ENCODE data around the gene UBP1. TPM values are rescaled to one million over a fixed set of nuclear protein-coding genes. Genes with fewer than 3 reads are reported as not detected.
"Not testable (repeated sequence)": the region's sequence is repeated elsewhere in the genome, so short reads cannot be mapped to it uniquely, and the experiment has no call there.

Gene UBP1
- total RNA-seq, 4 donors from 2014 or later = 65.9 to 180 (median 86.1) TPM

DNA sequence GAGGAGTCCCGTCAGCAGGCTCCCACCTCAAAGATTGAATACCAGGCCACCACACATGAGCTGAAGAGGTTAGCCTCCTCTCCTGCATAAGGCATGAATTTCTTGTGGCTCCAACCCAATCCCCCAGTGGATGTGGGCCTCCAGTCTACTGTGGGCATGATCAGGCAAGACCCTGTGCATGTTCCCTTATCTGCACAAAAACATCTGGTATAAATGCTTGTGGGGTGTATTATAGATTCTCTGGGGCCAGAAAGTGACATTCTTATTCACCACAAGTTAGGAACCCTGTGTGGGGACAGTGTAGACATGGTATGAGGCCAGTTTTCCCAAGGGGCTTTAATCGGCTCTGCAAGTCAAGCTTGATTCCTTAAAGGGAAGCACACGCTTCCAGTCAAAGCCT, 18.2 kb upstream of the UBP1 start:
- Histone ChIP-seq H3K4me1 (no peaks in the 10 kb centered on the region), H3K9me3 (peaks cover 5 to 12% of the 10 kb centered on the region in 2 donors), H3K36me3 (no peaks in the 10 kb centered on the region), H3K27me3 (no peaks in the 10 kb centered on the region), H3K4me3 (no peak overlapping the region), H3K27ac (no peak overlapping the region)
- in situ Hi-C loops (cut with MboI; ENCODE audit: low pct_ligation_motif_present in 1 of 4, low pct_unique_long_range_greater_than_20kb in 1 of 4, low sequenced_read_pairs in 3 of 4) = no loop called here
- TF ChIP-seq EP300 (IDR thresholded peaks at IDR 0.05; ENCODE audit: low read depth) (no peak), POLR2AphosphoS5 (IDR thresholded peaks at IDR 0.05) (no peak), POLR2A (IDR thresholded peaks at IDR 0.05) (no peak)
- TF ChIP-seq, protein P1, sequence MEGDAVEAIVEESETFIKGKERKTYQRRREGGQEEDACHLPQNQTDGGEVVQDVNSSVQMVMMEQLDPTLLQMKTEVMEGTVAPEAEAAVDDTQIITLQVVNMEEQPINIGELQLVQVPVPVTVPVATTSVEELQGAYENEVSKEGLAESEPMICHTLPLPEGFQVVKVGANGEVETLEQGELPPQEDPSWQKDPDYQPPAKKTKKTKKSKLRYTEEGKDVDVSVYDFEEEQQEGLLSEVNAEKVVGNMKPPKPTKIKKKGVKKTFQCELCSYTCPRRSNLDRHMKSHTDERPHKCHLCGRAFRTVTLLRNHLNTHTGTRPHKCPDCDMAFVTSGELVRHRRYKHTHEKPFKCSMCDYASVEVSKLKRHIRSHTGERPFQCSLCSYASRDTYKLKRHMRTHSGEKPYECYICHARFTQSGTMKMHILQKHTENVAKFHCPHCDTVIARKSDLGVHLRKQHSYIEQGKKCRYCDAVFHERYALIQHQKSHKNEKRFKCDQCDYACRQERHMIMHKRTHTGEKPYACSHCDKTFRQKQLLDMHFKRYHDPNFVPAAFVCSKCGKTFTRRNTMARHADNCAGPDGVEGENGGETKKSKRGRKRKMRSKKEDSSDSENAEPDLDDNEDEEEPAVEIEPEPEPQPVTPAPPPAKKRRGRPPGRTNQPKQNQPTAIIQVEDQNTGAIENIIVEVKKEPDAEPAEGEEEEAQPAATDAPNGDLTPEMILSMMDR (IDR thresholded peaks at IDR 0.05) = no peak
- no peak for DNase-seq
- WGBS, 2 donors (ENCODE audit: low coverage in 1 of 2) = 97% methylated on average over 3 of the region's 3 CpGs; no CpG with 5 or more reads in 1 of the 2 donors
- intact Hi-C loops (cut with DNase I; ENCODE audit: low total_unique reads) = no loop called here

DNA sequence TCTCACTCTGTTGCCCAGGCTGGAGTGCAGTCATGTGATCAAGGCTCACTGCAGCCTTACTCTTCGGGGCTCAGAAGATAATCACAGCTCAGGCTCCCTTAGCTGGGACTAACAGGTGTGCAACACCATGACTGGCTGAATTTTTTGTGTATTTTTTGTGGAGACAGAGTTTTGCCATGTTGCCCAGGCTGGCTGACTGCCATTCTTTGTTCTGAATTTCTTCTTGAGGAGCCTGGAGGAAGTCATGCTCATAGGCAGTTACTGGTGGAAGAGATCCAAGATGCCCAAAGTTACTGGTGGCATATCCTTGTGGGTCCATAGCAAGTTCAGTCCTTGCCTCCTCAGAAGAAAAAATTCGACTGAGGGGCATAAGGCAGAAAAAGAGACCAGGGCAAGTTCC, 16.6 kb upstream of the UBP1 start:
- H3K9me3 ChIP-seq = peaks cover 5 to 12% of the 10 kb centered on the region in 2 donors
- no peak for TF ChIP-seq POLR2A (IDR thresholded peaks at IDR 0.05)
- no peak for TF ChIP-seq EP300 (IDR thresholded peaks at IDR 0.05; ENCODE audit: low read depth)
- TF ChIP-seq POLR2AphosphoS5 (IDR thresholded peaks at IDR 0.05) = no peak
- TF ChIP-seq, protein P1 (IDR thresholded peaks at IDR 0.05) = no peak
- DNase-seq = no peak
- 80 to 90% methylated on average over 2 of the region's 2 CpGs for WGBS, 2 donors (ENCODE audit: low coverage in 1 of 2)
- intact Hi-C loops (cut with DNase I; ENCODE audit: low total_unique reads) (no loop called here), in situ Hi-C loops (cut with MboI; ENCODE audit: low pct_ligation_motif_present in 1 of 4, low pct_unique_long_range_greater_than_20kb in 1 of 4, low sequenced_read_pairs in 3 of 4) (no loop called here)
- no peak overlapping the region for H3K4me3 ChIP-seq
- no peaks in the 10 kb centered on the region for H3K36me3 ChIP-seq
- H3K27ac ChIP-seq = no peak overlapping the region
- no peaks in the 10 kb centered on the region for H3K27me3 ChIP-seq
- no peaks in the 10 kb centered on the region for H3K4me1 ChIP-seq

DNA sequence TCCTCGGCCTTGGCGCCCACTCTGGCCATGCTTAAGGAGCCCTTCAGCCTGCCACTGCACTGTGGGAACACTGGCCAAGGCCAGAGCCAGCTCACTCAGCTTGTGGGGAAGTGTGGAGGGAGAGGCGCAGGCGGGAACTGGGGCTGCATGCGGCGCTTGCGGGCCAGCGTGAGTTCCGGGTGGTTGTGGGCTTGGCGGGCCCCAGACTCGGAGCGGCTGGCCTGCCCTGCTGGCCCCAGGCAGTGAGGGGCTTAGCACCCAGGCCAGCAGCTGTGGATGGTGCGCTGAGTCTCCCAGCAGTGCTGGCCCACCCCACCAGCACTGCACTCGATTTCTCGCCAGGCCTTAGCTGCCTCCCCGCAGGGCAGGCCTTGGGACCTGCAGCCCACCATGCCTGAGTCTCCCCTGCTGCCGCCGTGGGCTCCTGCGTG, 13.1 kb upstream of the UBP1 start:
- in situ Hi-C loops (cut with MboI; ENCODE audit: low pct_ligation_motif_present in 1 of 4, low pct_unique_long_range_greater_than_20kb in 1 of 4, low sequenced_read_pairs in 3 of 4) (no loop called here), intact Hi-C loops (cut with DNase I; ENCODE audit: low total_unique reads) (no loop called here)
- whole genome bisulfite sequencing, 2 donors (ENCODE audit: low coverage in 1 of 2) = 98% methylated on average over 19 of the region's 19 CpGs; no CpG with 5 or more reads in 1 of the 2 donors
- Histone ChIP-seq H3K4me1 (no peaks in the 10 kb centered on the region), H3K4me3 (no peak overlapping the region), H3K36me3 (no peaks in the 10 kb centered on the region), H3K27ac (no peak overlapping the region), H3K27me3 (no peaks in the 10 kb centered on the region), H3K9me3 (no peaks in the 10 kb centered on the region)
- TF ChIP-seq, protein P1 (IDR thresholded peaks at IDR 0.05) = no peak
- TF ChIP-seq EP300 (IDR thresholded peaks at IDR 0.05; ENCODE audit: low read depth) (no peak), POLR2A (IDR thresholded peaks at IDR 0.05) (no peak), POLR2AphosphoS5 (IDR thresholded peaks at IDR 0.05) (no peak)
- DNase-seq = no peak

DNA sequence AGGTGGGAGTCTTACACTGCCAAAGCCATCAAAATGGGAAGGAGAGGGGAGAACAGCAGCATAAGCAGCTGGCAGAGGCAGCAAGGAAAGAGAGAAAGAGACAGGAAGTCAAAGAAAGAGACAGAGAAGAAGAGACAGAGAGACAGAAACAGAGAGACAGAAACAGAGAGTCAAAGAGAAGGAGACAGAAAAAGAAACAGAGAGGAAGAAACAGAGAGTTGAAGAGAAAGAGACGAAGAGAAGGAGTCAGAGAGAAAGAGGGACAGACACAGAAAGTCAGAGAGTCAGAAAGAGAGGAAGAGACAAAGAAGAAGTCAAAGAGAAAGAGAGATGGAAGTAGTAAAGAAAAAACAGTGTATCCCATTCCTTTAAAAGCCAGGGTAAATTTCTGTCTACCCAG, 11.8 kb upstream of the UBP1 start:
- intact Hi-C loops (cut with DNase I; ENCODE audit: low total_unique reads); H3K4me1 ChIP-seq; H3K4me3 ChIP-seq; DNase-seq; H3K27ac ChIP-seq; H3K9me3 ChIP-seq; in situ Hi-C loops (cut with MboI; ENCODE audit: low pct_ligation_motif_present in 1 of 4, low pct_unique_long_range_greater_than_20kb in 1 of 4, low sequenced_read_pairs in 3 of 4); H3K36me3 ChIP-seq; H3K27me3 ChIP-seq: not testable (repeated sequence)
- WGBS, 2 donors (ENCODE audit: low coverage in 1 of 2) = 89 to 100% methylated on average over 1 of the region's 1 CpG

DNA sequence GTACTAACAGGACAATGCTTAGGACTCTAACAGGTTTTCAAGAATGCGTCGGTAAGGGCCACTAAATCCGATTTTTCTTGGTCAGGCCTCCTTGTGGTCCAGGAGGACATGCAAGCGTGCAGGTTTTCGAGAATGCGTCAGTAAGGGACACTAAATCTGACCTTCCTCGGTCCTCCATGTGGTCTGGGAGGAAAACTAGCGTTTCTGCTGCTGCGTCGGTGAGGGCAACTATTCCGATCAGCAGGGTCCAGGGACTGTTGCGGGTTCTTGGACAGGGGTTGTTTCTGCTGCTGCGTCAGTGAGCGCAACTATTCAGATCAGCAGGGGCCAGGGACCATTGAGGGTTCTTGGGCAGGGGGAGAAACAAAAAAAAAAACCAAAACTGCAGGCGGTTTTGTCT, 7.8 kb upstream of the UBP1 start:
- Histone ChIP-seq H3K36me3 (no peaks in the 10 kb centered on the region), H3K27ac (no peak overlapping the region), H3K9me3 (no peaks in the 10 kb centered on the region), H3K4me1 (no peaks in the 10 kb centered on the region), H3K27me3 (no peaks in the 10 kb centered on the region), H3K4me3 (no peak overlapping the region)
- TF ChIP-seq EP300 (IDR thresholded peaks at IDR 0.05; ENCODE audit: low read depth) (no peak), POLR2AphosphoS5 (IDR thresholded peaks at IDR 0.05) (no peak), POLR2A (IDR thresholded peaks at IDR 0.05) (no peak)
- TF ChIP-seq, protein P1 (IDR thresholded peaks at IDR 0.05) = no peak
- in situ Hi-C loops (cut with MboI; ENCODE audit: low pct_ligation_motif_present in 1 of 4, low pct_unique_long_range_greater_than_20kb in 1 of 4, low sequenced_read_pairs in 3 of 4) = loop anchor here in 2 of 4 donors (25.0 kb wide), 1 partner anchor 339 kb away; the partner anchor contains the start of gene PDCD6IP (in 2 of the 2)
- DNase-seq = no peak
- 95 to 100% methylated on average over 10 to 15 of the region's 15 CpGs for WGBS, 2 donors (ENCODE audit: low coverage in 1 of 2)
- intact Hi-C loops (cut with DNase I; ENCODE audit: low total_unique reads) = no loop called here

DNA sequence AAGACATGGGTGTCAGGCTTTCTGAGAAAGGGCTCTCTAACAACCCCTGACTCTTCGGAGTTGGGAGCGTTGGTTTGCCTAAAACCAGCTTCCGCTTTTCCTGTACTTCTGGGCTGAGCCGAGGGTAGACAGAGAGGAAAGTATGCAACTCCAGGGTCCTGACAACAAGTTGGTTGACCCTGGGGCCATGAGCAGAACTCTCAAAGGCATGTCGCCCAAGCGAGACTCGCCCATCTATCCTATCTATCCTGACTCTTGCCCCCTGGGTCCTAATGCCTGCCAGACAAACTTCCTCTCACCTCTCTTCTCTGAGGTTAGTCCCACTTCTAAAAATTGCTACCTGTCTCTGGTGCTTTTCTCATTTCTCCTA, 7.0 kb upstream of the UBP1 start:
- WGBS, 2 donors (ENCODE audit: low coverage in 1 of 2) = 79 to 81% methylated on average over 7 of the region's 7 CpGs
- in situ Hi-C loops (cut with MboI; ENCODE audit: low pct_ligation_motif_present in 1 of 4, low pct_unique_long_range_greater_than_20kb in 1 of 4, low sequenced_read_pairs in 3 of 4) = loop anchor here in 2 of 4 donors (25.0 kb wide), 1 partner anchor 340 kb away; the partner anchor contains the start of gene PDCD6IP (in 2 of the 2)
- DNase-seq = not testable (repeated sequence)

More for the DNA sequence above, 7.0 kb upstream of the UBP1 start:
- H3K27me3 ChIP-seq; H3K4me1 ChIP-seq; H3K9me3 ChIP-seq; H3K4me3 ChIP-seq; intact Hi-C loops (cut with DNase I; ENCODE audit: low total_unique reads); H3K27ac ChIP-seq; H3K36me3 ChIP-seq: not testable (repeated sequence)

All from transverse colon (tissue), 4 donors.